ENCODE measurements around the gene CIAPIN1. TPM values are rescaled to one million over a fixed set of nuclear protein-coding genes. Genes with fewer than 3 reads are reported as not detected.

Gene CIAPIN1
- total RNA-seq, 4 donors from 2014 or later, result 30.5 to 42.9 (median 33.5) TPM

DNA sequence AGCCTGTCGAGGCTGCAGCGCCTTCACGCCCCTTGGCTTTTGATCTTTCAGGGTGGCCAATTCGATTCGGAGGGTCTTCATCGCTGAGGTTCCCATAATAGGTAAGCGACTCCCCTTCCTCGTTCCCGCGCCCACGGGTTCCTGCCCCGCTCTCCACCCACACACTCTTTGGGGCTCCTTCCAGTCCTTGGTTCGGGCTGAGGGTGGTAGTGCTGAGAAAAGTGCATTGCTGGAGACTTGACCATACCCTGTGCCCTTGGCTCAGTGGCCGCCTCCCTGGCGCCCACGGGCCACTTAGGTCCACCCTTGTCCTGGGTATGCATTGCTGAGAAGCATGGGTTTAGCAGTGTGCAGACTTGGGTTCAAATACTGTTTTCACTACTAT is 15.8 kb upstream of the CIAPIN1 start:
- peak overlapping the region; percentile 90 to 100 (median 94) for H3K4me3 ChIP-seq
- no peak for TF ChIP-seq POLR2A (IDR thresholded peaks at IDR 0.05)
- TF ChIP-seq, protein P1, sequence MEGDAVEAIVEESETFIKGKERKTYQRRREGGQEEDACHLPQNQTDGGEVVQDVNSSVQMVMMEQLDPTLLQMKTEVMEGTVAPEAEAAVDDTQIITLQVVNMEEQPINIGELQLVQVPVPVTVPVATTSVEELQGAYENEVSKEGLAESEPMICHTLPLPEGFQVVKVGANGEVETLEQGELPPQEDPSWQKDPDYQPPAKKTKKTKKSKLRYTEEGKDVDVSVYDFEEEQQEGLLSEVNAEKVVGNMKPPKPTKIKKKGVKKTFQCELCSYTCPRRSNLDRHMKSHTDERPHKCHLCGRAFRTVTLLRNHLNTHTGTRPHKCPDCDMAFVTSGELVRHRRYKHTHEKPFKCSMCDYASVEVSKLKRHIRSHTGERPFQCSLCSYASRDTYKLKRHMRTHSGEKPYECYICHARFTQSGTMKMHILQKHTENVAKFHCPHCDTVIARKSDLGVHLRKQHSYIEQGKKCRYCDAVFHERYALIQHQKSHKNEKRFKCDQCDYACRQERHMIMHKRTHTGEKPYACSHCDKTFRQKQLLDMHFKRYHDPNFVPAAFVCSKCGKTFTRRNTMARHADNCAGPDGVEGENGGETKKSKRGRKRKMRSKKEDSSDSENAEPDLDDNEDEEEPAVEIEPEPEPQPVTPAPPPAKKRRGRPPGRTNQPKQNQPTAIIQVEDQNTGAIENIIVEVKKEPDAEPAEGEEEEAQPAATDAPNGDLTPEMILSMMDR (IDR thresholded peaks at IDR 0.05), result no peak
- intact Hi-C loops (cut with DNase I), result no loop called here
- 0% methylated on average over 3 to 6 of the region's 16 CpGs for WGBS, 2 donors
- H3K9me3 ChIP-seq, result no peaks in the 10 kb centered on the region
- H3K27ac ChIP-seq, result peak overlapping the region; percentile 91 to 93 (median 93)
- peaks cover 7 to 29% (median 13%) of the 10 kb centered on the region in 3 donors for H3K4me1 ChIP-seq
- no peak for DNase-seq
- H3K27me3 ChIP-seq, result no peaks in the 10 kb centered on the region
- H3K36me3 ChIP-seq, result peaks cover 3 to 81% (median 33%) of the 10 kb centered on the region in 3 donors

DNA sequence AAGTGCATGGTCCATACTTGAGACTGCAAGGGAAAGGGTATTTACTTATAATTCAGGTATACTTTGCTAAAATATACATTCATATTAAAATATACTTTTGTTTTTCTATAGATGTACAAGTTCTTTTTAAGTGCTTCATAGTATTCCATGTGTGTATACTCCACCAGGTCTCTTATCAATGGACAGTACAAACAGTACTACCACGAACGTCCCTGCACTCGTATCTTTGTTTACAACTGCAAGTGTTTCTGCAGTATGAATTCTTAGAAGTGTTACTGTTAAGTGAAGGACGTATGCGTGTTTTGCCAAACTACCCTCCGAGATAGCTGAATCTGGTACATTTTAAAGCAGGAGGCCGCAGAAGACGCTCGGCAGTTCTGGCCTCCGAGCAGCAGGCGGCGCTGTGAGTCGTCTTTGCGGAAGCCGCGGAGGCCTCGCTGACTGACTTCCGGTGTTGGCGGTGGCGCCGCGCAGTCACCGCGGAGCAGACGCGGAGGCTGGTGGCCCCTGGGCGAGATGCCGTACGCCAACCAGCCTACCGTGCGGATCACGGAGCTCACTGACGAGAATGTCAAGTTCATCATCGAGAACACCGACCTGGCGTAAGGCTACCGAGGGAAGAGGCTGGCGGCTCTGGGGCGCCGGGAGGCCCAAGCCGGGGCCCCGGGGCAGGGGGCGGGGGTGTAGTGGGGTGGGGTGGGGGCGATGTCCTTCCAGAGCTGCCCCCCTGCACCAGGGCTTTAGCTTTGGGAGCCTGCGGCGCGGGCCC is 15.2 kb upstream of the CIAPIN1 start, which contains the start of gene POLR2C:
TSS of gene POLR2C (plus strand) at position 471 of the 769 bp plus-strand sequence. CDS start at position 517, 46 bp downstream.
- peak; percentile 25 for DNase-seq
- Histone ChIP-seq H3K4me1 (peaks cover 7 to 29% (median 13%) of the 10 kb centered on the region in 3 donors), H3K9me3 (no peaks in the 10 kb centered on the region), H3K27ac (peak within 1 kb of the TSS; percentile 91 to 93 (median 93)), H3K27me3 (no peaks in the 10 kb centered on the region), H3K36me3 (peaks cover 5 to 81% (median 30%) of the 10 kb centered on the region in 3 donors), H3K4me3 (peak within 1 kb of the TSS; percentile 90 to 100 (median 94))
- TF ChIP-seq, protein P1 (IDR thresholded peaks at IDR 0.05), result peak; percentile 89 to 99 (median 96)
- TF ChIP-seq POLR2A (IDR thresholded peaks at IDR 0.05), result peak in 3 of 4 donors; percentile 64 to 87 (median 86)
- 3 to 9% methylated on average over 6 of the region's 47 CpGs for WGBS, 2 donors
- intact Hi-C loops (cut with DNase I), result no loop called here

DNA sequence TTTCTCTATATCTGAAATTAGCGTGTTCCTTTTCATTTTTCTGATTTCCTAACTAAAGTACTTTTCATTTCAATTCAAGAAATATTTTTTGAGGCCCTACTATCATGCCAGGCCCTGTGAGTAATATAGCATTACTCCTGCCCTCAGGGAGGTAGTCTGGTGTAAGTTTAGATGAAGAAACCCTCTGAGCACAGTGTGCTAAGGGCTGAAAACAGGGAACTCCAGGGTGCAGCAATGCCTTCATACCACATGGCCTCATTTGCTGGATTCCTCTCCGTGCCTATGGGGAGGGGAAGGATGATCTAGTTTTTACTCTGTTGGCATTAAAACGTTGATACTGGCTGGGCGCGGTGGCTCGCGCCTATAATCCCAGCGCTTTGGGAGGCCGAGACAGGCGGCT is 4.8 kb upstream of the CIAPIN1 start:
- DNase-seq, result no peak
- Histone ChIP-seq H3K27me3 (no peaks in the 10 kb centered on the region), H3K9me3 (no peaks in the 10 kb centered on the region), H3K4me3 (no peak overlapping the region), H3K27ac (no peak overlapping the region), H3K36me3 (peaks cover 3 to 65% (median 35%) of the 10 kb centered on the region in 3 donors), H3K4me1 (peaks cover 6 to 21% (median 7%) of the 10 kb centered on the region in 3 donors)
- WGBS, 2 donors, result 85 to 95% methylated on average over 8 to 10 of the region's 10 CpGs
- intact Hi-C loops (cut with DNase I), result no loop called here
- no peak for TF ChIP-seq POLR2A (IDR thresholded peaks at IDR 0.05)
- TF ChIP-seq, protein P1 (IDR thresholded peaks at IDR 0.05), result no peak

DNA sequence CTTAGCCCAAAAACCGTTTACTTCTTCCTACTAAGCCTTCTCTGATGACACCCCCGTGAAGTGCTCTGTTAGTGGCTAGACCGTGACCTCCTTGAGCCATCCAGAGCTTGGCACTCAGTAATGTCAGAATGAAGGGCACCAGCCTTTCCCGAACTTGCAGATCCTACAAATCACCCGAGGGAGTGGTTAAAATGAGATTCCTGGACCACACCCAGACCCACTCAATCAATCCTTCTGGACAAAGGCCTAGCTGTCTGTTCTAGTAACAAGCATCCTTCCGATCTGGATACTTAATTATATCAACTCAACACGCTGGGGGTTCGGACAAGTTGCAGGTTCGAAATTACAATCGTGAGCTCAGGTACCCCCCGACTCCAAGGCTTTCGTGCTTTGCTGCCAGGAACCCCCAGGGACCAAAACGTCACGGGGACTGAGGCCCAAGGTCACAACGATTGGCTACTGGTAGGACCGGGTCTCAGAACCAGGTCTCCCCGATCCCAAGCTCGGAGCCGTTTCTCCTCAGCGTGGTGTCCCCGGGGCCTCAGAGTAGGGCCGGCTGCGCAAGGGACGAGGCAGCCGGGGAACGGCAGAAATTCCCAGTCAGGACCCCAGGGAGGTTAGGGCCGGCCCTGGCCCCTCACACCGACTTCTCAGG is 527 bp downstream of the CIAPIN1 start:
- Histone ChIP-seq H3K4me1 (peaks cover 14 to 45% (median 21%) of the 10 kb centered on the region in 3 donors), H3K9me3 (no peaks in the 10 kb centered on the region), H3K27me3 (no peaks in the 10 kb centered on the region), H3K27ac (peak overlapping the region; percentile 92 to 93 (median 92)), H3K4me3 (peak overlapping the region; percentile 67 to 90 (median 74)), H3K36me3 (peaks cover 0 to 20% (median 0%) of the 10 kb centered on the region in 3 donors)
- intact Hi-C loops (cut with DNase I), result no loop called here
- WGBS, 2 donors, result 5 to 8% methylated on average over 8 to 15 of the region's 28 CpGs
- TF ChIP-seq POLR2A (IDR thresholded peaks at IDR 0.05), result no peak
- TF ChIP-seq, protein P1 (IDR thresholded peaks at IDR 0.05), result no peak
- DNase-seq, result no peak

DNA sequence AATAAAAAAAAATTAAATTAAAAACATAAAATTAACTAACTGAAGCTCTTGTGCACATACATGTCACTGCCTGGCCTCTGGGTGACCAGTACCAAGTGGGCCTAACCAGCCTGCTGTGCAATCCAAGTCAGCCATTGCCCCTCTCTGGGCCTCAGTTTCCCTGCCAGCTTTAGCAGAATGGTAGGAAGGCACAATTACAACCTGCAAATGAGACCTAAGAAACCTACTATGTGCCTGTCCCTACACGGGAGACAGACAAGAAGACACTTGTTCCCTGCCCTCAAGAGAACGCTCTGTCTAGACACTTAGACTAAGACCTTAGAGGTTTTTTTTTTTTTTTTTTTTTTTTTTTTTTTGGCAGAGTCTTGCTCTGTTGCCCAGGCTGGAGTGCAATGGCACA is 1.7 kb downstream of the CIAPIN1 start:
- H3K4me1 ChIP-seq, result peaks cover 14 to 45% (median 21%) of the 10 kb centered on the region in 3 donors
- no peaks in the 10 kb centered on the region for H3K27me3 ChIP-seq
- 77 to 90% methylated on average over 2 of the region's 2 CpGs for WGBS, 2 donors
- no peak for DNase-seq
- H3K36me3 ChIP-seq, result peaks cover 0 to 19% (median 0%) of the 10 kb centered on the region in 3 donors
- intact Hi-C loops (cut with DNase I), result no loop called here
- peaks cover 0 to 2% (median 0%) of the 10 kb centered on the region in 3 donors for H3K9me3 ChIP-seq
- H3K4me3 ChIP-seq, result no peak overlapping the region
- no peak overlapping the region for H3K27ac ChIP-seq
- no peak for TF ChIP-seq POLR2A (IDR thresholded peaks at IDR 0.05)
- TF ChIP-seq, protein P1 (IDR thresholded peaks at IDR 0.05), result no peak

Data from esophagus squamous epithelium (tissue), 5 donors.